Liver (tissue), 9 donors: ENCODE measurements around the gene SEPHS2. TPM values are rescaled to one million over a fixed set of nuclear protein-coding genes. Genes with fewer than 3 reads are reported as not detected.

Experiments
- DNase-seq: peaks from one replicate; pipeline ENCODE4 v3.0.0-alpha.2; 2017; ENCODE audit warnings: low spot score
- H3K27ac ChIP-seq, 2 donors: one replicate each; pipeline ENCODE4 v1.7.0; 2013; ENCODE audit warnings: inconsistent platforms in 2 of 2, low read length in 2 of 2, control low read depth in 1 of 2, low read depth in 1 of 2, mild to moderate bottlenecking in 1 of 2
- H3K27me3 ChIP-seq, 4 donors: one replicate each; pipeline versions ENCODE4 v1.6.1 to v1.7.0; 2013; ENCODE audit warnings: low read length in 3 of 4, inconsistent platforms in 1 of 4, mild to moderate bottlenecking in 1 of 4, moderate library complexity in 1 of 4; ENCODE audit not compliant: control insufficient read depth in 4 of 4, insufficient read depth in 4 of 4
- H3K36me3 ChIP-seq, 4 donors: one replicate each; pipeline versions ENCODE4 v1.6.1 to v1.7.0; 2013; ENCODE audit warnings: low read length in 3 of 4, mild to moderate bottlenecking in 3 of 4, low read depth in 1 of 4, moderate library complexity in 1 of 4; ENCODE audit not compliant: control insufficient read depth in 4 of 4, insufficient read depth in 3 of 4
- H3K4me1 ChIP-seq, 4 donors: one replicate each; pipeline versions ENCODE4 v1.6.1 to v1.7.0; 2013; ENCODE audit warnings: low read length in 3 of 4, mild to moderate bottlenecking in 3 of 4, moderate library complexity in 1 of 4; ENCODE audit not compliant: control insufficient read depth in 4 of 4, insufficient read depth in 4 of 4
- H3K4me3 ChIP-seq, 3 donors: one replicate each; pipeline versions ENCODE4 v1.6.1 to v1.7.0; 2013; ENCODE audit warnings: low read length in 3 of 3, control low read depth in 1 of 3, low read depth in 1 of 3, mild to moderate bottlenecking in 1 of 3
- H3K9ac ChIP-seq, 2 donors: one replicate each; pipeline ENCODE4 v1.7.0; 2013; ENCODE audit warnings: low read length in 2 of 2, mild to moderate bottlenecking in 2 of 2, moderate library complexity in 2 of 2, control low read depth in 1 of 2, low read depth in 1 of 2
- H3K9me3 ChIP-seq, 4 donors: one replicate each; pipeline versions ENCODE4 v1.6.1 to v1.7.0; 2013; ENCODE audit warnings: low read length in 3 of 4; ENCODE audit not compliant: control insufficient read depth in 4 of 4
- ATF3 ChIP-seq: IDR thresholded peaks from 2 replicates; pipeline ENCODE4 v1.6.1; 2016; ENCODE audit warnings: antibody characterized with exemption
- CTCF ChIP-seq: fragments of 150-350 bp; IDR thresholded peaks from 2 replicates; pipeline ENCODE4 v1.5.1; 2017; ENCODE audit warnings: improper control_type of control experiment, low read depth, low read length; ENCODE audit not compliant: missing input control
- EGR1 ChIP-seq, 2 donors: IDR thresholded peaks; 2 replicates each; pipeline ENCODE4 v1.6.1; 2016 to 2018; ENCODE audit warnings: antibody characterized with exemption in 2 of 2, low read depth in 2 of 2
- FOXA1 ChIP-seq: IDR thresholded peaks from 2 replicates; pipeline ENCODE4 v1.6.1; 2016; ENCODE audit warnings: antibody characterized with exemption
- FOXA2 ChIP-seq: IDR thresholded peaks from 2 replicates; pipeline ENCODE4 v1.6.1; 2016; ENCODE audit warnings: antibody characterized with exemption
- GABPA ChIP-seq, 2 donors: IDR thresholded peaks in 1 of 2; conservative IDR thresholded peaks in 1 of 2; 2 replicates each; pipeline ENCODE4 v1.6.1; 2016; ENCODE audit warnings: antibody characterized with exemption in 2 of 2, mild to moderate bottlenecking in 1 of 2, moderate library complexity in 1 of 2
- HNF4A ChIP-seq, 2 donors: conservative IDR thresholded peaks; 2 replicates each; pipeline ENCODE4 v1.6.1; 2016; ENCODE audit warnings: antibody characterized with exemption in 2 of 2, mild to moderate bottlenecking in 2 of 2
- HNF4G ChIP-seq: IDR thresholded peaks from 2 replicates; pipeline ENCODE4 v1.6.1; 2016; ENCODE audit warnings: antibody characterized with exemption
- NR2F2 ChIP-seq: IDR thresholded peaks from 2 replicates; pipeline ENCODE4 v1.6.1; 2016; ENCODE audit warnings: antibody characterized with exemption
- REST ChIP-seq: IDR thresholded peaks from 2 replicates; pipeline ENCODE4 v1.6.1; 2016; ENCODE audit warnings: antibody characterized with exemption, mild to moderate bottlenecking
- RXRA ChIP-seq, 2 donors: IDR thresholded peaks; 2 replicates each; pipeline ENCODE4 v1.6.1; 2017 to 2018; ENCODE audit warnings: antibody characterized with exemption in 2 of 2, mild to moderate bottlenecking in 1 of 2
- TAF1 ChIP-seq: conservative IDR thresholded peaks from 2 replicates; pipeline ENCODE4 v1.6.1; 2016; ENCODE audit warnings: antibody characterized with exemption, mild to moderate bottlenecking
- ZBTB33 ChIP-seq: IDR thresholded peaks from 2 replicates; pipeline ENCODE4 v1.6.1; 2016; ENCODE audit warnings: antibody characterized with exemption
- WGBS: extraction: QIAGEN DNeasy Blood & Tissue Kit; methylation state at CpG from one replicate; pipeline ENCODE4 v1.1.7; 2013; 5-methylcytosine and 5-hydroxymethylcytosine counted together
- polyA plus RNA-seq, 2 donors: library from polyadenylated mRNA; stranded (reverse) in 1 of 2; unstranded in 1 of 2; fragments of 200-250 nt in 1 of 2; fragments of >200 nt in 1 of 2; fragmentation: Nextera tagmentation in 1 of 2; extraction: Ambion mirVana in 1 of 2; gene quantifications; one replicate each; pipeline versions ENCODE4 v1.2.1 to v1.2.3, GENCODE V29; 2013 to 2015
- total RNA-seq, 2 donors: library from RNA; depleted of rRNA; stranded (reverse); fragments of >200 nt; gene quantifications; one replicate each; pipeline ENCODE4 v1.2.3, GENCODE V29; 2014
- TF ChIP-seq, protein P1 (sequence below): IDR thresholded peaks from 2 replicates; pipeline ENCODE4 v1.6.1; 2016; ENCODE audit warnings: antibody characterized with exemption
- donor health status: healthy.
- donor health status: healthy.
- donor health status: healthy.
- donor health status: healthy.
- donor health status: healthy.

SEPHS2 gene
- total and polyA plus RNA-seq, 4 donors = 50.1 to 241 (median 132) TPM

DNA sequence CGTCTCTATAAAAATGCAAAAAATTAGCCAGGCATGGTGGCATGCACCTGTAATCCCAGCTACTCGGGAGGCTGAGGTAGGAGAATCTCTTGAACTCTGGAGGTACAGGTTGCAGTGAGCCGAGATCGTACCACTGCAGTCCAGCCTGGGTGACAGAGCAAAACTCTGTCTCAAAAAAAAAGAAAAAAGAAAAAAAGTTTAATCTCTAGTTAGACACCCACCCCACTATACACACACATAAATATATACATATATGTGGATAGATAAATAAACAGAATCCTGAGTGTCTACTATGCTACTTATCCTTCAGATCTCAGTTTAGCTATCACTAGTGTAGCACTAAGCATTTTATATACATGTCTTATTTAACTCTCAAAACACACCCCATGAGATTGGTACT, 45.6 kb upstream of the SEPHS2 start:
- peaks cover 0 to 9% (median 0%) of the 10 kb centered on the region in 4 donors for H3K36me3 ChIP-seq
- H3K27ac ChIP-seq = no peak overlapping the region

GRCh38 chr16:30490210-30490609, 44.5 kb upstream of the SEPHS2 start:
- WGBS = 76% methylated on average over 6 of the region's 6 CpGs
- Histone ChIP-seq H3K4me3 (no peak overlapping the region), H3K9ac (no peak overlapping the region), H3K4me1 (peaks cover 0 to 16% (median 8%) of the 10 kb centered on the region in 4 donors), H3K36me3 (peaks cover 0 to 9% (median 0%) of the 10 kb centered on the region in 4 donors), H3K27me3 (no peaks in the 10 kb centered on the region), H3K27ac (no peak overlapping the region), H3K9me3 (no peaks in the 10 kb centered on the region)
- no peak for DNase-seq
- TF ChIP-seq HNF4G (no peak), EGR1 (IDR thresholded peaks at IDR 0.05; ENCODE audit: low read depth in 2 of 2) (no peak), REST (no peak)

More for the DNA sequence above, 45.6 kb upstream of the SEPHS2 start:
- Histone ChIP-seq H3K9me3 (no peaks in the 10 kb centered on the region), H3K4me1 (peaks cover 0 to 16% (median 8%) of the 10 kb centered on the region in 4 donors), H3K27me3 (no peaks in the 10 kb centered on the region), H3K4me3 (no peak overlapping the region), H3K9ac (no peak overlapping the region)
- DNase-seq = no peak
- 92% methylated on average over 4 of the region's 4 CpGs for WGBS
- TF ChIP-seq RXRA (IDR thresholded peaks at IDR 0.05) (no peak), TAF1 (no peak), HNF4A (conservative IDR thresholded peaks at IDR 0.05) (no peak), ZBTB33 (no peak), EGR1 (IDR thresholded peaks at IDR 0.05; ENCODE audit: low read depth in 2 of 2) (no peak), FOXA1 (no peak)
- TF ChIP-seq, protein P1, sequence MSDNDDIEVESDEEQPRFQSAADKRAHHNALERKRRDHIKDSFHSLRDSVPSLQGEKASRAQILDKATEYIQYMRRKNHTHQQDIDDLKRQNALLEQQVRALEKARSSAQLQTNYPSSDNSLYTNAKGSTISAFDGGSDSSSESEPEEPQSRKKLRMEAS = no peak

DNA sequence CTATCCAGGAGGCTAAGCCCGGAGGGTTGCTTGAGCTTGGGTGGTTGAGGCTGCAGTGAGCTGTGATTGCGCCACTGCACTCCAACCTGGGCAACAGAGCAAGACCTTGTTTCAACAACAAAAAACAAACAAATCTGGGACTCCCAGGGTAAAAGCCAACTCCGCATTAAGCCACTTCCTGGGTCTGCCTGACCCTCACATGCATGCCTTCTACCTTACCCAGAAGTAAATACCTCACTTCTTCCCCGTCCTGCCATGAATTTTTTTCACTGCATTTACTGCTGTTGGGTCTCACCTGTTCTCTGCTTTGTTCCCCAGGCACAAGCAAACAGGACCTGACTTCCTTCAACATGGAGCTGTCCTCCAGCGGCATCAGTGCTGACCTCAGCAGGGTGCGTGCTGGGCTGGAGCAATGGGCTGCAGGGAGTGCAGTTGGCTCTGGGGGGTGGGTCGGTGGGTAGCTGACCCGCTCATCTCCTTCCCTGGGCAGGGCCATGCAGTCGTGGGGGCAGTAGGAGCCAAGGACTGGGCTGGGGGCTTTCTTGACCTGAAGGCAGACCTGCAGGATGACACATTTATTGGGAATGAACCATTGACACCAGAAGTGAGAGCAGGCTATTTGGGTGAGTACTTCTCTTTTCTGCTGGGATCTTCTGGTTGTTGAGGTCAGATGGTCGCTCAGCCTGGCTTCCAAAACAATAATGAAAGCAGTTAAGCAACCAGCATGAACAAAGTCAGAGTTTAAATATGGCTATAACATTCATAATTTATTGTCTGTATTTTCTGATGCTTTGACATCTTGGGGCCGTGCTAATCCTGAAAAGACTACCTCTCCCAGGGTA, 43.3 kb upstream of the SEPHS2 start:
- H3K4me3 ChIP-seq = no peak overlapping the region
- H3K4me1 ChIP-seq = peaks cover 0 to 16% (median 8%) of the 10 kb centered on the region in 4 donors
- no peaks in the 10 kb centered on the region for H3K27me3 ChIP-seq
- peaks cover 0 to under 1% (median 0%) of the 10 kb centered on the region in 4 donors for H3K36me3 ChIP-seq
- no peaks in the 10 kb centered on the region for H3K9me3 ChIP-seq
- 46% methylated on average over 11 of the region's 11 CpGs for WGBS
- DNase-seq = peak; percentile 39
- no peak overlapping the region for H3K9ac ChIP-seq
- peak overlapping the region; percentile 78 for H3K27ac ChIP-seq
- TF ChIP-seq CTCF = no peak
- no peak for TF ChIP-seq TAF1
- no peak for TF ChIP-seq ATF3
- peak; percentile 62 to 77 for TF ChIP-seq RXRA (IDR thresholded peaks at IDR 0.05)
- peak in 1 of 2 donors; percentile 49 for TF ChIP-seq GABPA (IDR thresholded peaks at IDR 0.05 in 1 of 2, conservative IDR thresholded peaks at IDR 0.05 in 1 of 2)
- TF ChIP-seq FOXA2 = peak; percentile 78
- TF ChIP-seq ZBTB33 = no peak
- no peak for TF ChIP-seq NR2F2
